ENCODE data around the gene EEF2. TPM values are rescaled to one million over a fixed set of nuclear protein-coding genes. Genes with fewer than 3 reads are reported as not detected.

The EEF2 gene
- total RNA-seq (2021) (1,471 and 1,742 TPM in 2 replicates), Bru-seq, nascent RNA (percentile 95 among the genes with signal in this experiment), BruChase-seq, experiment 1, labeled RNA remaining after a 2-hour chase (percentile 97 among the genes with signal in this experiment), BruChase-seq, experiment 2, labeled RNA remaining after a 6-hour chase (percentile 100 among the genes with signal in this experiment)
- long read RNA-seq, transcript EEF2-201 (15 exons, 3,164 nt): major isoform, 488 of 798 reads
- long read RNA-seq, partial matches to known transcripts: 299 of 798 reads
- long read RNA-seq, other reads (novel, unspliced or antisense): 11 of 798 reads

DNA sequence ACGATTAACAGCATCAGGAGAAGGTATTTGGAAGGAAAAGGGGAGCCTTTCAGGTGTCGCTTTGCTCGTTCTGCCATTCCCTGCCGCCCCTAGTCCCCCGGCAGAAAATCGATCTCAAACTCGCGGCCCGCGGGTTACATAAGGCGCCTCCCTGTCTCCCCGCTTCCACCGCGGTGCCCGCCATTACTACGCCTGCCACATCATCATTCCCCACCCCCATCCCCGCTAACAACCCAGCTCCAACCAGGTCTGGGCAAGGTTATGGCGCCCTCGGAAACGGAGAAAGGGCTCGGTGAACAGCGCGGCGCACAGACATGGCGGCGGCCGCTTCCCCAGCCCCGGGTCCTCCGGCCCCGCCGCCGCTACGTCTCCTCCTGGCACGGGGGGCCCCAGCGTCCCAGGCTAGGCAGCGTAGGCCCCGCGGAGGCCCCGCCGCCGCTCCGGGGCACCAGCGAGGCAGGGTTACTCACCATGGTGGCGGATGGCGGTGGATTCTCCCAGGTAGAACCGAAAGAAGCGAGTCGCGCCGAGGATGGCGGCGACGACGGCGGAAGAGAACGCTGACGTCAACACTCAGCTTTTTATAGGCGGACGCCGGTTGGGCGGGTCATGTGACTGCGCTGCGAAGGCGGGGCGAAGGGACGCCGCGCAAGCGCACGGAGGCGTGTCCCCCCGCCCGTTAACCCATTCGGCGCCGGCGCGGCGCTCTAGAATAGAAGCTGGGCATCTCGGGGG, at the start of gene EEF2:
EEF2 (minus strand) TSS at position 556 of the 735 bp plus-strand sequence; CDS start at position 473, 83 bp downstream.
- H3K27ac ChIP-seq: peak within 1 kb of the TSS; percentile 95
- TF ChIP-seq CTCF (conservative IDR thresholded peaks at IDR 0.05) (no peak), EZH2 (IDR thresholded peaks at IDR 0.05; ENCODE audit: low read depth) (no peak)
- H3K4me1 ChIP-seq (replicated peaks; ENCODE audit: insufficient read depth): peaks cover 23% of the 10 kb centered on the region
- no peak within 1 kb of the TSS for H2AFZ ChIP-seq
- H3K36me3 ChIP-seq (ENCODE audit: low read depth): peaks cover 21% of the 10 kb centered on the region
- peak within 1 kb of the TSS; percentile 89 for H3K4me2 ChIP-seq
- intact Hi-C loops (cut with micrococcal nuclease; ENCODE audit: unreplicated experiment): loop anchor here (2.0 to 5.0 kb wide), 4 partner anchors 77 to 392 kb away; no protein-coding TSS in a partner anchor
- H4K20me1 ChIP-seq (ENCODE audit: insufficient read depth): peaks cover 48% of the 10 kb centered on the region
- ChIA-PET POLR2A (ENCODE audit: unreplicated experiment) (interaction anchor here (0.5 to 1.1 kb wide), 6 partner anchors 14 to 443 kb away, joined by 4 to 9 read pairs (median 4); partner anchors contain the start of gene DAPK3), CTCF (interaction anchor here (0.7 to 1.1 kb wide), 3 partner anchors 74 to 1201 kb away, joined by 3 to 5 read pairs (median 4); no protein-coding TSS in a partner anchor)
- no peaks in the 10 kb centered on the region for H3K27me3 ChIP-seq (ENCODE audit: insufficient read depth, low read depth)
- H3F3A ChIP-seq (ENCODE audit: insufficient read depth, low read depth): peaks cover 70% of the 10 kb centered on the region
- H3K9me2 ChIP-seq (ENCODE audit: insufficient read depth): no peaks in the 10 kb centered on the region
- peak within 1 kb of the TSS; percentile 91 for H3K4me3 ChIP-seq
- DNase-seq: peak; percentile 57 to 76
- BruUV-seq (replicated peaks): TSS peak; percentile 64
- peaks cover 52% of the 10 kb centered on the region for H3K79me2 ChIP-seq (ENCODE audit: low read depth)
- no peaks in the 10 kb centered on the region for H3K9me3 ChIP-seq (ENCODE audit: insufficient read depth, low read depth)

- no peaks in the 10 kb centered on the region for H3K27me3 ChIP-seq (ENCODE audit: insufficient read depth, low read depth)
- no peaks in the 10 kb centered on the region for H3K9me3 ChIP-seq (ENCODE audit: insufficient read depth, low read depth)
- no peaks in the 10 kb centered on the region for H3K79me2 ChIP-seq (ENCODE audit: low read depth)
- H3K4me3 ChIP-seq: no peak overlapping the region
- BruUV-seq (replicated peaks): no TSS peak
- H3K4me2 ChIP-seq: no peak overlapping the region
- ChIA-PET POLR2A (ENCODE audit: unreplicated experiment) (no interaction called here), CTCF (no interaction called here)
- no peaks in the 10 kb centered on the region for H4K20me1 ChIP-seq (ENCODE audit: insufficient read depth)
- no peaks in the 10 kb centered on the region for H3K36me3 ChIP-seq (ENCODE audit: low read depth)
- H2AFZ ChIP-seq: no peak overlapping the region
- H3K9me2 ChIP-seq (ENCODE audit: insufficient read depth): no peaks in the 10 kb centered on the region
- H3K4me1 ChIP-seq (replicated peaks; ENCODE audit: insufficient read depth): no peaks in the 10 kb centered on the region
- peaks cover 12% of the 10 kb centered on the region; the same call in 1 of the 2 replicates for H3F3A ChIP-seq (ENCODE audit: insufficient read depth, low read depth)
- no peak for DNase-seq
- TF ChIP-seq CTCF (conservative IDR thresholded peaks at IDR 0.05) (no peak), EZH2 (IDR thresholded peaks at IDR 0.05; ENCODE audit: low read depth) (no peak)
- intact Hi-C loops (cut with micrococcal nuclease; ENCODE audit: unreplicated experiment): no loop called here
- no peak overlapping the region for H3K27ac ChIP-seq
Observed at GRCh38 chr19:4034048-4035017, 49.1 kb upstream of the EEF2 start.

Data from PC-9 (cell line).